Pons (tissue), 1 donor: Measurements from ENCODE around the gene ADGB.
"Not testable (repeated sequence)": the region's sequence is repeated elsewhere in the genome, so short reads cannot be mapped to it uniquely, and the experiment has no call there.

ENCODE experiments used
- DNase-seq: peaks from one replicate; pipeline ENCODE4 v3.0.0-alpha.2; 2016; ENCODE audit warnings: low spot score

Gene ADGB

DNA sequence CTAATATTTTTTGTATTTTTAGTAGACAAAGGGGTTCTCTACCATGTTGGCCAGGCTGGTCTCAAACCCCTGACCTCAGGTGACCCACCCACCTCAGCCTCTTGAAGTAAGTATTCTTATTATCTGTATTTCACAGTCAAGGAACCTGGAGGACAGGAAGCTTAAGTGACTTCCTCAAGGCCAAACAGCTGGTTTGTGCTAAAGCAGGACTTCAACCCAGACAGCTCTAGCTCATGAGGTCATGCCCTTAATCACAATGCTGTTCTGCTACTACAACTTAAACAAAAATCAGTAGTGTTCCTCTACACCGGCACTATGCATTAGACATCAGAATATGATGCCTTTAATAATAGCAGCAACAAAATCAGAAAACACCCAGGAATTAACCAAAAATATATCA is 168.9 kb downstream of the ADGB start:
- DNase-seq = no peak

DNA sequence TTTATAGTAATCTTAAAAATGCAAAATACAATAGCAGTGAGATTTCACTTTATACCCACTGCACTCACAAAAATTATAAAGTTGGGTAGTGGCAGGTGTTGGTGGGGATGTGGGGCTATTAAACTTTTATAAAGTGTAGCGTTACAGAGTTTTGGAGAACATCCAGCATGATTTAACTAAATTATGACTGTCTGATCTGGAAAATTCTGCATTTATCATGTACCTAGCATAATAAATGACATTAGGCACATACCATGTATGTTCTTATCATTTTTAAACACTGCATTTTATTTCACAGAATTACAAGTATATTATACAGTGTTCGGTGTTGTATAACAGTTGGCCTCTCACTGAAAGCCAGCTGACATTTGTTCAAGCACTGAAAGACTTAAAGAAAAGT is 169.9 kb downstream of the ADGB start:
- DNase-seq = no peak

DNA sequence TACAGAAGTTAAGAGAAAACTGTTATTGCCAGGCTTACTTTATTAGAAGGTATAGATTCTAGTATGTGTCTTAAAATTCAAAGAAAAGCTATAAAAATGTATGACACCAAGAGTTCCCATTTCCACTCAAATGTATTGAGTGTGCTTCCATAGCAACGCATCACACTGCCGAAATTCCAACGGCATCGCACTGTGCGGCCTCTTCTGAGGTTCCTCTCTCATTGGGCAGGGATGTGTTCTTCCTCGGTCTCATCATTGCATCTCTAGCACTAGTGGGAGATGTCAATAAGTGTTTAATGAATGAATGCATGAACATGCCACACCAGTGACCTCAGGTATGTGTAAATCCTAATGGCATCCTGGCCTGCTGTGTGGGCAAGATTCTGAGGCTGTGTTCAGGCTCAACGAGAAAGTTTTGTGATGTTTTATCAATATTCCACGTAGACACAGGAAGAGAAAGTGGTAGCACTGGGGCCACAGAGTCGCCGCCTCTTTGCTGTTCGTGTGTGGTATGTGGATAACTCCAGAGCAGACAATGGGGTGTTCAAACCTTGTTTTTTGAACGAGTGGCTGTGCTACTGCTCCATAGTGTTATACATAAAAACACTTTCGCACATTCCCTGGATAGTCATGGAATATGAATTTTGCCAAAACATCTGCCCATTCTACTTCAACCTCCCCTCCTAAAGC is 171.6 kb downstream of the ADGB start:
- no peak for DNase-seq

DNA sequence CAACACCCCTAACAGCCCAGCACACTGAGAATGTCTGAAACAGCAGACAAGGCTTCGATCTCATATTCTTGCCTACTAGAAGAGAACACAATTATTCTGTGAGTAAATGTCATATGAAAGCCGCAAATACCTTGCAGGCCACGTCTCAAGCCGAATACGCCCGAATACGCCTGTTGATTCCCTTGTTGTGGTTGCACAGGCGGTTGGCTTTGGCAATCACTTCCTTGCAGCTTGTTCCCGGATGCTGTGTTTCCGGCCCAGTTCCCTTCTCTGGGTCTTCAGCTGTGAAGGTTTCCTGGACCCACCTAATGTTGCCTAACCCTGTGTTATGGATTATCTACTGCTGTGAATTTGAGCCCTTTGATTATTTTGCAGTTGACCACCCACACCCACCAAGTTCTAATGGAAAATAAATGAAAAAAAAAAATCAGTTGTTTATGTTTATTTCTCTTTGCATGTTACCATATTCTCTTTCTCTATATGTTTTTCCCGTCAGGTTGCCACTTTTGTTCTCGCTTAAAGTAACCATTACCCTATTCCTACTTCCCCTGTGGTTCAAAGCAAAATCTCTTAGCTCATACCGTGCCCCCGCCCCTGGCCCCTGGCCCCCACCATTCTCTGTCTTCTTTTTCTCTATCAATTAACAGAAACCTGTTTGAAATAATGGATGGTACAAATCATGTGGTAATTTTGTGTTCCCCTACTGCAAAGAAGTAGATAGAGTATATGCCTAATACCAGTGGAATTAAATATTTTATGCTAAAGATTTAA is 172.4 kb downstream of the ADGB start:
- peak; percentile 16 for DNase-seq

DNA sequence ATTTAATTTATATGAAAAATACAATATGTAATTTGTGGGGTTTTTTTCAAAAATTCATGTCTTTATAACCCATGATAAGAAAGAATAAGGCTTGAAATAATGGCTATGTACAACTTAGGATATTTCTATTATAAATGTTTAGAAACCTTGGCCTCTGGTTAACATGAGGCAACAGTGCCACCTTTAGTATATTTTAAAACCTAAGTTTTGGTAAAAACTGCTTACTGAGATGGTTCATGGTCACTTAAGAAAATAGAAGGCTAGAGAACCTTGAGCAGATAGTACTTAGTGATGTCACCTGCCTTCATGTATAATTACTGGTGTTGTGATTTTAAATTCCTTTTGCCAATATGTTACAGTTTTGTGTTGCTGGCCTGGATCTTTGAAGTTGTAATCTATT is 176.4 kb downstream of the ADGB start:
- DNase-seq = no peak

DNA sequence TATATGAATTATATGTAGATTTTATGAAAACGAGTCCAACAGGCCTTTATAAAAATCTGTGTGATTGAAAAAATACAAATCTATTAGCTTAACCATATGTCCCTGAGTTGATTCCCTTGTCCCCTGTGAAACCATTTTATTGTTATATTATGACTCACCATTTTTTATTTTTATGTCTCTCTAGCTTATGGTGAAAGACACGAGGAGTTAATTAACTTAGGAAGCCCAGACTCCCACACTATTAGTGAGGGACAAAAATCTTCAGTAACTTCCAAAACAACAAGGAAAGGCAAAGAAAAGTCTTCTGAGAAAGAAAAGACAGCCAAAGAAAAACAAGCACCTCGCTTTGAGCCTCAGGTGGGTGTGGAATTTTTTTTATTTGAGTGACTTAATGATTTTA is 183.1 kb downstream of the ADGB start:
- DNase-seq = no peak

DNA sequence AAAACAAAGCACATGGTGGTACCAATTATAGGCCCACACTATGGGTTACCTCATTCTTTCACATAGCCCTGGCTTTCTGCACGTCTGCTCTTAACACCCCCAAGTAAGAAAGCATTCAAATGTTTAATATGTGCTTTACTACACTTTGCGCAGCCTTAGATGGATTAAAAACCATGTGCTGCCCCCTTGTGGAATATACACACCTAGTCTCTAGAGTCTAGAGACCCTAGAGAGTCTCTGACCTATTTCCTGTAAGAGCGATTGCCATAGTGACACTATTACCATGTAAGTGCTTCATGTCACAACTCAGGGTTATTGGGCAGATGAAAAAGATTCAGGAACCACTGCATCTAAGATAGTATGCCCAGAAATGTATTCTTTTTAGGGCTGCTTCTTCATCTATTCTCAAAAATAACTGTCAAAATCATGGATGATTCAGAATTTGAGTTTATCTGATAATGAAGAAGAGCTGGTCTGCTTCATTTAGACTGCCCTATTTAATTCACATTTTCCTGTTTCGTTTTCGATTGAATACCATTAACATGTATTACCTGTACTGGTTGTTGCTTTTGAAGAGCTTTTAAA is 186.3 kb downstream of the ADGB start:
- DNase-seq = peak; percentile 44

DNA sequence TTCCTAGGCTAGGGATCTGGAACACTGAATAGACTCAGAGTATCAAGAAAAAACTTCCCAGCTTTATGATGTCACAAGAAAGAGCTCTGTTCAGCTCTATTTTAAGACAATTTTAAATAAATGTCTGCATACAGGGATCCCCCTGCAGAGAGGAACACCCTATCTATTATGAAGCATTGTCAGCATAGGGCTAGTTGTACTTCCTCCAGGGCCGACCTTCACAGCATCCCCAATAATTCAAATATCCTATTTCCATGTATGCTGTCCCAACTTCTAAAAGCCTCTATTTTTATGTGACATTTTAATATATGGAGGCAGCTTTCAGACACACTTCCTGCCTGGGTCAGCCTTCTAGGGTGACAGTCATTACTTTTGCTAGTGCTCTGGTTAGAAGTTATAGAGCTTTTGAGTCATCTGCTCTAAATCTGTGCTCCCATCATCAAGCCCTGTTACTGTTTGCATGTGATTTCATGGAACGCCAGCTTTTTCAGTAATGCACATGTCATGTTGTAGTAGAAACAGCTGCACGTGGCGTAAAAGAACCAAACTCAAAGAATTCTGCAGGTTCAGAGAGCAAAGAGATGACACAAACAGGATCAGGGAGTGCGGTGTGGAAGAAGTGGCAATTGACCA is 189.2 kb downstream of the ADGB start:
- no peak for DNase-seq

DNA sequence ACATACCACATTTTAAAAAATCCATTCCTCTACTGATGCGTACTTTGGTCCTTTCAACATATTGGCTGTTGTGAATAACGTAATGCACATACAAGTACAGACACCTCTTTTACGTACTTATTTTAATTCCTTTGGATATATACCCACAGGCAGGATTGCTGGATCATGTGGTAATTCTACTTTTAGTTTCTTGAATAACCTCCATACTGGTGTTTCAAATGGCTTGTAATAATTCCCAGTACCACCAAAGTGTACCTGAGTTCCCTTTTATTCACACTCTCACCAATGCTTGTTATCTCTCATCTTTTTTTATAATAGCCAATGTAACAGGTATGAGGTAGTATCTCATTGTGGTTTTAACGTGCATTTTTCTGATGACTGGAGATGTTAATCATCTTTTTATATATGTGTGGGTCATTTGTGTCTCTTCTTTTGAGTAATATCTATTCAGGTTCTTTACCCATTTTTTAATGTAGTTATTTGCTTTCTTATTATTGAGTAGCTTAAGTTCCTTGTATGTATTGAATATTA is 191.9 kb downstream of the ADGB start:
- no peak for DNase-seq

DNA sequence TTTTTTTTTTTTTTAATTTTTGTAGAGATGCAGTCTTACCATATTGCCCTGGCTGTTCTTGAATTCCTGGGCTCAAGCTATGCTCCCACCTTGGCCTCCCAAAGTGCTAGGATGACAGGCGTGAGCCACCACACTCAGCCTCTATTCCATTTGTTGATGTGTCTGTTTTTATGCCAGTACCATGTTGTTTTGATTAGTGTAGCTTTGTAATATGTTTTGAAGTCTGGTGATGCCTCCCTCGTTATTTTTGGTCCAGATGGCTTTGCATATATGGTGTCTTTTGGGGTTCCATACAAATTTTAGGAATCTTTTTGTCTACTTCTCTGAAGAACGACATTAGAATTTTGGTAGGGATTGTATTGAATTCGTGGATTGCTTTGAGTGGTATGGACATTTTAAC is 193.2 kb downstream of the ADGB start:
- DNase-seq = no peak

DNA sequence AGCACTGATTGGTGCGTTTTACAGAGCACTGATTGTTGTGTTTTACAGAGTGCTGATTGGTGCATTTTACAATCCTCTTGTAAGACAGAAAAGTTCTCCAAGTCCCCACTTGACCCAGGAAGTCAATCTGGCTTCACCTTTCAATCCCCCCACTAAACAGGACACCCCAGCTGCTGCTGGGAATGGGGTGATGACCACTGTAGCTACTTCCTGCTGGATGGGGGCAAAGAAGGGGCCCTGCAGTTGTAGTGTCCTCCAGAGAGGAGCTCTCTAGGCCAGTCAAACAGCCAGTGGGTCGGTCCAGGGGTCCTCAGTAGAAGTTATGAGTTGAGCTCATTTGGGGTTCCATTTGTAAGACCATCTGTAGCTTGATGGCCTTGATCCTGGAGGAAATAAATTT is 194.4 kb downstream of the ADGB start:
- not testable (repeated sequence) for DNase-seq

DNA sequence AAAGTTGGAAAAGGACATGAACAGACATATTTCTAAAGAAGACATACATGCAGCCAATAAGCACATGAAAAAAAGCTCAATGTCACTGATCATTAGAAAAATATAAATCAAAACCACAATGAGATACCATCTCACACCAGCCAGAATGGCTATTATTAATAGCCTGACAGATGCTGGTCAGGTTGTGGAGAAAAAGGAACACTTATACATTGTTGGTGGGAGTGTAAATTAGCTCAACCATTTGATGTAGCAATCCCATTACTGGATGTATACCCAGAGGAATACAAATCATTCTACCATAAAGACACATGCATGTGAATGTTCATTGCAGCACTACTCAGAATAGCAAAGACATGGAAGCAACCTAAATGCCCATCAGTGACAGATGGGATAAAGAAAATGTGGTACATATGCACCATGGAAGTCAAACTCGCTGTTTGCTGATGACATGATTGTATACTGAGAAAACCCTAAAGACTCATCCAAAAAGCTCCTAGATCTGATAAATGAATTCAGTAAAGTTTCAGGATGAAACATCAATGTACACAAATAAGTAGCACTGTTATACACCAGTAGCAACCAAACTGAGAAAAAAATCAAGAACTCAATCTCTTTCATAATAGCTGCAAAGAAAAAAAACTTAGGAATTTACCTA is 196.8 kb downstream of the ADGB start:
- DNase-seq = no peak

DNA sequence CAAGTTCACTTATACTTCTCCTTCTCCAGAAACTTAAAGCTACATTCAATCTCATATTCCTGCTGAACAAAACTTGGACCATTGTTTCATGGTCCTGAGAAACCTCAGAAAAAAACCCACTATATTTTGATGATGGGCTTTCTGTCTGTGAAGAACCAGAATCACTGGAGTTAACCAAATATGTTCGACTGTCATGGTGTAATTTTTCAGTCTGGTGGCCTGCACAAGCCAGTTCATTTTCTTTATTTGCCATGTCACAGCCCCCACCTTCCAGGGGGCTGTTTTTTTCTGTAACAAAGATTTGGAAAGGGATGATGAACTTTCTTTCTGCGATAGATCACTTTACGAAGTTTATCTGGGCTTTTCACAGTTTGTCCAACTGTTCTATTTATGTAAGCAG is 204.4 kb downstream of the ADGB start:
- not testable (repeated sequence) for DNase-seq

DNA sequence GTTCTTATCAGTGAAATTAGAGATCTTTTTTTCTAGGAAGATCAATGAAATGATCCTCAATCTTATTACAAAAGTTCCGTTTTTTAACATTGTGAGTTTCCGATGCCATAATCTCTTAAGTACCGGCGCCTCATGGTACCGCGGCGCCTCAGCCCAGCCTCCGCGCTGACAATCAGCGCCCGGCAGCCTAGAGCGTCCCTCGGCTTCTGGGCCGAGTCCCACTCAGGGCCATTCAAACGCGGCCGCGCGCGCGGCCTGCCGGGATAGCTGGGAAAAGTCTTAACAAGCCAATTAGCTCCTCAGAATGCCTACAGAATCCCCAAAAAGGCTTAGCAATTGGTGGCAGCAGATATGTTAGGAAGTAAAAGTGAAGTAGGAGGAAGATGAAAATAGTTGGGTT is 204.8 kb downstream of the ADGB start:
- DNase-seq = peak; percentile 6

DNA sequence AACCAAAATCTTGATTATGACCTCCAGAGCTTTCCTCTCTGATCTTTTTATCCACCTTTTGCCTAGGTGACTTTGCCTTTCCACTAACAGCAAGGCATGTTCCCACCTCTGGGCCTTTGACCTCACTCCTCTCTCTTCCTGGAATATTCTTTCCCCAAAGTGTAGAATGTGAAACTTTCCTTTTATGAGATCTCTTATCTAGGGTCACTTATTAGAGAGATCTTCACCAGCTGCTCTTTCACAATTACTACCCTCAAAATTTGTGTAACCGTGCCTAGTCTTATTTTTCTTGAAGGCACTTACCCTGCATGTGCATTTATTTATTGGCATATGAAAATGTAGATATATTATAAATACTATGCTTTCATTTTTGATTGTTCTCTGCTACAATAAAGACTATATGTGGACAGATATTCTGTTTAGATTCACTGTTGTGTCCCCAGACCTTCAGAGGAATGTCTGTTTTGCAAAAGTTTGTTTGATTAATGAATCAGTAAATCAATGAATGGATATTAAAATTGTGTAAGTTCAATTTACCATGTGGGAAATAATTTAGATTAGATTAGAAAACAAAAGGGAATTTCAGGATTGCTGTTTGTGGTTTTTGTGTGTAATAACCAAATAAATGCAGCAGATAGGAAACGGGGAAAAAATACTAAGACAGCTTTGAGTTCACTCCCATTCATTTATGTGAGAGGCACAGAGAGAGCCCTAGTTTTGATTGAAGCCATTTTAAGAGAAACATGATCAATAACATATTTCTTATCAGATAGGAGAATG is 207.0 kb downstream of the ADGB start:
- no peak for DNase-seq

DNA sequence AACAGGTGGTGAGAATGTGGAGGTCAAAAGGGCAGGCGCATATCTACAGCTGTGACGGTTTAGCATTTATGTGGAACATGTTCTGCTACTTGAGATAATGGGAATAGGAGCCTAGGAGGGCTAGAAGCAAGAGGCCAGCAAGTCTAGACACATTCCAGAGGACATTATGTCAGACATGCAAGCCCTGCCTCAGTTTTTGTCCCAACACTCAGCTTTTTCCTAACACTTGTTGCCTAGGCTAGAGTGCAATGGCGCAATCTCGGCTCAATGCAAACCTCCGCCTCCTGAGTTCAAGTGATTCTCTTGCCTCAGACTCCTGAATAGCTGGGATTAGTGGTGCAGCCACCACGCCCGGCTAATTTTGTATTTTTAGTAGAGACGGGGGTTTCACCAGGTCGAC is 210.2 kb downstream of the ADGB start:
- not testable (repeated sequence) for DNase-seq

DNA sequence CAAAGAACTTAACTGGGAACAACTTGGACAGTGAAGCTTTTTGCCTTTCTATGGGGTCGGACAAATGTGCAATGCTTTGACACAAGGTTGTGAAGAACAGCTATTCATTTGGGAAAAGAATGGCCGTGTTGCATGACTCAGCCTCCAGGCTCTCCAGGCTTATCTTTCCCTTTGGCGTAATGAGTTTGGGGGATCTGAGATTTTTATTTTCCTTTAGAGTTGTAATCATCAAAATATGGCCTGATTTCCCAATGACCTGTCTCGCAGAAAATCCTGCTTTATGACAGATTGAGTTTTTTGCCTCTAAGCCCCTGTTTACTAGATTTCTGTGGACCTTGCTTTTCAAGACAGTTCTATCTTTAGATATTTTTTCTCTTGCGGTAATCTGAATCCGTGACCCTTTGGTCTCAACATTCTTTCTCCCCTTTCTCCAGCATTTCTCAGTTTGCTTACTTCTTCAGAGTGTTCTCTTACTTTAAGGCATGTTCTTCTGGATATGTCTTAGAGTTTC is 214.1 kb downstream of the ADGB start:
- not testable (repeated sequence) for DNase-seq

DNA sequence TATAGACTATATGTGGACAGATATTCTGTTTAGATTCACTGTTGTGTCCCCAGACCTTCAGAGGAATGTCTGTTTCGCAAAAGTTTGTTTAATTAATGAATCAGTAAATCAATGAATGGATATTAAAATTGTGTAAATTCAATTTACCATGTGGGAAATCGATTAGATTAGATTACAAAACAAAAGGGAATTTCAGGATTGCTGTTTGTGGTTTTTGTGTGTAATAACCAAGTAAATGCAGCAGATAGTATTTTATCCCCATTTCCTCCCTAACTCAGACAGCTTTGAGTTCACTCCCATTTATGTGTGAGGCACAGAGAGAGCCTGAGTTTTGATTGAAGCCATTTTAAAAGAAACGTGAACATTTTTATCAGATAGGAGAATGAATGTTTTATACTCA is 214.8 kb downstream of the ADGB start:
- no peak for DNase-seq

DNA sequence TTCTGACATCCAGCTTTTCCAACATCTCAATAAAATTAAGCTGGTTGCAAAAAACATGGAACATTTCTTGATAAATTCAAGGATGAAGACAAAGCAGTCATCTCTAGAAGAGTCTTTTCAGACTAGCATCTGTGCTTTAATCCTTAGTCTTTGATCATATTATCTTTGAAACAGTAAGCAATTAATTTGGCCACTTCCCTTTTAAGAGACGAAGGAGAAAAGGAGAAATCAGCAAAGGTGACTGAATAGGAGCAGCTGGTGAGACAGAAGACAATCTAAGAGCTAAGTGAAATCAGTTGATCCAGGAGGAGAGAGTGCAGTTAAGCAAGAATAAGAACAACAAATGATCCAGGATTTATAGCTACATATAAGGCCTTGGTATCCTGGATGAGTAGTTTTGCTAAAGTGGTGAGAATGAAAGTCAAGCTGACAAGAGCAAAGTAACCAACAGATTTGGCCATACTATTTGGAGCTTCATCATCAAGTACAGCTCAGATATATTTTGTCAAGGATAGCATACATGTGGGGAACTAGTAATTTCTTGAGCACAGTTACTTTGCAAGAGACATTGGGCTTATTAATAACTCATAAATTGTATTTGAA is 215.5 kb downstream of the ADGB start:
- DNase-seq = no peak
